A673 (cell line): Measurements from ENCODE around the gene EEF1A2. TPM values are rescaled to one million over a fixed set of nuclear protein-coding genes. Genes with fewer than 3 reads are reported as not detected.

Source experiments
- BruUV-seq: library from RNA; stranded (reverse); fragments of 400-500 nt; replicated peaks from 2 replicates; lab custom pipeline; 2021; lab: Mats Ljungman, UMichigan
- CTCF ChIA-PET: fragments of 300-600 bp; sonication (Branson Sonifier 250); formaldehyde crosslinking; loops from one replicate; lab custom pipeline; 2022; ENCODE audit warnings: antibody characterized with exemption; lab: Charles Lee
- POLR2A ChIA-PET: fragments of 300-600 bp; sonication (Branson Sonifier 250); formaldehyde crosslinking; loops from one replicate; lab custom pipeline; 2022; ENCODE audit warnings: antibody characterized with exemption; ENCODE audit not compliant: low non-redundant PET; lab: Charles Lee
- DNase-seq: peaks from one replicate; pipeline ENCODE4 v3.0.0-alpha.2; 2015; ENCODE audit warnings: low spot score
- H3K27ac ChIP-seq: fragments of 200-600 bp; sonication (generic); 2 replicates; pipeline ENCODE4 v1.5.1; 2016; ENCODE audit warnings: mixed run types, low read depth, mild to moderate bottlenecking, mixed read lengths, antibody characterized with exemption, low read length; ENCODE audit not compliant: poor library complexity, severe bottlenecking
- H3K27me3 ChIP-seq: fragments of 200-600 bp; sonication (generic); replicated peaks from 2 replicates; pipeline ENCODE4 v1.6.1; 2017; ENCODE audit warnings: mixed run types, low read depth, mild to moderate bottlenecking, mixed read lengths, antibody characterized with exemption, low read length; ENCODE audit not compliant: insufficient read depth, poor library complexity
- H3K36me3 ChIP-seq: fragments of 200-600 bp; sonication (generic); 2 replicates; pipeline ENCODE4 v1.6.1; 2016; ENCODE audit warnings: mixed run types, mild to moderate bottlenecking, mixed read lengths, antibody characterized with exemption, low read length; ENCODE audit not compliant: insufficient read depth, poor library complexity, severe bottlenecking
- H3K4me1 ChIP-seq: fragments of 200-600 bp; sonication (generic); 2 replicates; pipeline ENCODE4 v1.6.1; 2017; ENCODE audit warnings: mixed run types, mild to moderate bottlenecking, mixed read lengths, antibody characterized with exemption, low read length; ENCODE audit not compliant: insufficient read depth, poor library complexity, severe bottlenecking
- H3K4me3 ChIP-seq: fragments of 200-600 bp; sonication (generic); 2 replicates; pipeline ENCODE4 v1.5.1; 2016; ENCODE audit warnings: low read depth, mixed run types, mild to moderate bottlenecking, mixed read lengths, low read length; ENCODE audit not compliant: poor library complexity, severe bottlenecking
- H3K9me3 ChIP-seq: fragments of 200-600 bp; sonication (generic); 2 replicates; pipeline ENCODE4 v1.6.1; 2016; ENCODE audit warnings: mixed run types, low read depth, mild to moderate bottlenecking, mixed read lengths, antibody characterized with exemption, low read length; ENCODE audit not compliant: poor library complexity, severe bottlenecking
- EZH2 ChIP-seq: fragments of 200-600 bp; sonication (generic); IDR thresholded peaks from 2 replicates; pipeline ENCODE4 v1.6.1; 2017; ENCODE audit warnings: borderline replicate concordance, low read depth, mild to moderate bottlenecking, mixed read lengths, antibody characterized with exemption, low read length; ENCODE audit not compliant: poor library complexity, severe bottlenecking
- intact Hi-C: fragments of 100-400 bp; cut with micrococcal nuclease; formaldehyde crosslinking; loops from one replicate; pipeline ENCODE4 v1.10.0; 2022; ENCODE audit not compliant: unreplicated experiment
- total RNA-seq: library from RNA; stranded (reverse); gene quantifications from 2 replicates; pipeline ENCODE4 v1.2.3, GENCODE V29; 2021
- TF ChIP-seq, protein P1 (sequence below): fragments of 300-800, 200-600 bp; sonication (generic); conservative IDR thresholded peaks from 2 replicates; pipeline ENCODE4 v1.5.1; 2017; ENCODE audit warnings: low read depth, mild to moderate bottlenecking, antibody characterized with exemption, low read length, moderate library complexity, mixed read lengths

EEF1A2 gene
- total RNA-seq, 1 experiment from 2014 or later, result 7.5 TPM

DNA sequence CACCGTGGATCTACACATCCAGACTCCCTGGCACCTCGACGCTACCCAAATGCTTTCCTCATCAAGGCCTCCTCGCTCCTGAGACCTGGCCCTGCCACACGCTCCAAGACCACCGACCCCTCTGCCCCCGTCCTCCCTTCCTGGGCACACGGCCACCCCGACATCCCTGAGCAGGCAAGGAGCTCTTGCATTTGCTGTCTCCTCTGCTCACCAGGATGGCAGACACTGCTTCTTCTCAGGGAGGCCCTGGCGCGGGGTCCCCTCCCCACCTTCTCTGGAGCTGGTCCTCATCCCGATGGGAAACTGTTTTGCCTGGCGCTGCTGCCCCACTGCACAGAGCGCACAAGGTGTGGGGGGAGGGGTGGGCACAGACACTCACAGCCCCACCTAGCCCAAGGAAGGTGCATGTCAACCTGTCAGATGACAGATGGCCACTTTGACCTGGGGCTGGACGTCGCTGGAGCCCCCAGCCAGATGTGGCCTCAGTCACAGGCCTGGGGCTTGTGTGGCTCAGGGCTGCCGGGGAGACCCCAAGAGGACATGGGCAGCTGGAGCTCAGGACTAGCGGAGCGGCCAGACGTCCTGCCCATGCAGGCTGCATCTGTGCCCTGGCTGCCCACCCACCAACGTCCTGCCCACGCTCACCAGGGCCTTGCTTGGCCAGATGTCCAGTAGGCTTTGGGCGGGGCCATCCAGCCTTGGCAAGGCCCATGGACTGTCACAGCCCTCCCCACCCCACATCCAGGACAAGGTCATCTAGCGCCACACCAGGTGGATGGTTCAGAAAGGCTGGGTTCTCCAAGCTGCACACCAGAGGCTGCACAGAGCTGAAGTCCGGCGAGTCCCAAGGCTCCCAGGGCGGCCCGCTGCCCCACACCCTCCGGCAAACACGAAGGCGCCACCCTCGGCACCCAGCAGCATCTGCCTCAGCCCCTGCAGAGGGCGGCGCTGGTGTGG is 20.3 kb downstream of the EEF1A2 start:
- no peak for DNase-seq
- intact Hi-C loops, result no loop called here
- POLR2A ChIA-PET, result no interaction called here
- CTCF ChIA-PET, result no interaction called here
- H3K4me3 ChIP-seq, result no peak overlapping the region
- H3K9me3 ChIP-seq, result no peaks in the 10 kb centered on the region
- H3K27ac ChIP-seq, result no peak overlapping the region
- peaks cover 15% of the 10 kb centered on the region for H3K27me3 ChIP-seq
- no TSS peak for BruUV-seq
- no peaks in the 10 kb centered on the region for H3K36me3 ChIP-seq
- TF ChIP-seq, protein P1, sequence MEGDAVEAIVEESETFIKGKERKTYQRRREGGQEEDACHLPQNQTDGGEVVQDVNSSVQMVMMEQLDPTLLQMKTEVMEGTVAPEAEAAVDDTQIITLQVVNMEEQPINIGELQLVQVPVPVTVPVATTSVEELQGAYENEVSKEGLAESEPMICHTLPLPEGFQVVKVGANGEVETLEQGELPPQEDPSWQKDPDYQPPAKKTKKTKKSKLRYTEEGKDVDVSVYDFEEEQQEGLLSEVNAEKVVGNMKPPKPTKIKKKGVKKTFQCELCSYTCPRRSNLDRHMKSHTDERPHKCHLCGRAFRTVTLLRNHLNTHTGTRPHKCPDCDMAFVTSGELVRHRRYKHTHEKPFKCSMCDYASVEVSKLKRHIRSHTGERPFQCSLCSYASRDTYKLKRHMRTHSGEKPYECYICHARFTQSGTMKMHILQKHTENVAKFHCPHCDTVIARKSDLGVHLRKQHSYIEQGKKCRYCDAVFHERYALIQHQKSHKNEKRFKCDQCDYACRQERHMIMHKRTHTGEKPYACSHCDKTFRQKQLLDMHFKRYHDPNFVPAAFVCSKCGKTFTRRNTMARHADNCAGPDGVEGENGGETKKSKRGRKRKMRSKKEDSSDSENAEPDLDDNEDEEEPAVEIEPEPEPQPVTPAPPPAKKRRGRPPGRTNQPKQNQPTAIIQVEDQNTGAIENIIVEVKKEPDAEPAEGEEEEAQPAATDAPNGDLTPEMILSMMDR, result no peak
- no peak for TF ChIP-seq EZH2
- H3K4me1 ChIP-seq, result peaks cover 18% of the 10 kb centered on the region

DNA sequence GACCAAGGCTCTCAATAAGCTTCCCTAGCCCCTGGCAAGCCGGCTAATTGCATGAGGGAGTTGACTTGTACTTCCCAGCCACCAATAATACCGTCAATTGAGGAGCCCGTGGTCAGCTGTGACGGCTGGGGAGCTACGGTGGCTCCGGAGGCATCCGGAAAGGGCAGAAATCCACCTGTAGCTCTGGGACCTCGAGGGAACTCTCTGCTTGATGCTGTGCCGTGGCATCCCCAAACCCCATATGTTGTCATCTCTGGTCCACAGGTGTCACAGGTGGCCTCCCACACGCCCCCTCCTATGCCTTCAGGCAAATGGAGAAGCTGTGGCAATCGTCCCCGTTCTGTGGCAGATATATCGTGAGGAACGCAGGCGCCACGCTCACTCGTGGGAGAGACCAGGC is 20.9 kb downstream of the EEF1A2 start:
- ChIA-PET POLR2A (no interaction called here), CTCF (no interaction called here)
- no peak for DNase-seq
- peaks cover 18% of the 10 kb centered on the region for H3K4me1 ChIP-seq
- no peaks in the 10 kb centered on the region for H3K36me3 ChIP-seq
- H3K9me3 ChIP-seq, result no peaks in the 10 kb centered on the region
- no peak overlapping the region for H3K27ac ChIP-seq
- BruUV-seq, result no TSS peak
- H3K27me3 ChIP-seq, result peaks cover 15% of the 10 kb centered on the region
- H3K4me3 ChIP-seq, result no peak overlapping the region
- intact Hi-C loops, result no loop called here
- TF ChIP-seq, protein P1, result no peak
- TF ChIP-seq EZH2, result no peak

DNA sequence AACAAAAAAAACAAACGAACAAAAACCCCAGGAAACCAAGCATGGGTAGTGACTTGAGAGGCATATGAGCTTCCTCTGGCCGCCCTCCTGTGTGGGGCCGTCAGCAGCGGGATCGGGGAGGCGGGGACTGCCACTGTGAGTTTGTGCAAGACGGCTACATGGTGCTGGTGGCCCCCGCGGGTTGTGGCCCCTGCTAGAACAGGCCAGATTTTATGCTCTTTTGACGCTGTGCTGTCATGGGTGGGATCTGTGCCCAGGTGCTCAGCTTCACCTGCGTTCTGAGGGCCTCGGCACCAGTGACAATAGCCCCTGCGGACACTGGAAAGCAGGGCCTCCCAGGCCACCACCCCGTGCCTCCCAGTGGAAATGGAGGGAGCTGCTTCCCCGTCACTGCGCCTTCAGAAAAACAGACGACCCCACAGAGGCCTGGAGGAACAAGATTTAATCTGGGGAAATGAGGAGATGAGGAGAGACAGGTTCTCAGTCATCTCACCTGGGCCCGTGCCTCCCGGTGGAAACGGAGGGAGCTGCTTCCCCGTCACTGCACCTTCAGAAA is 21.7 kb downstream of the EEF1A2 start:
- Histone ChIP-seq H3K27ac (no peak overlapping the region), H3K27me3 (peaks cover 16% of the 10 kb centered on the region), H3K4me3 (no peak overlapping the region), H3K36me3 (no peaks in the 10 kb centered on the region), H3K9me3 (no peaks in the 10 kb centered on the region), H3K4me1 (peaks cover 10% of the 10 kb centered on the region)
- ChIA-PET CTCF (no interaction called here), POLR2A (no interaction called here)
- no peak for TF ChIP-seq EZH2
- TF ChIP-seq, protein P1, result no peak
- intact Hi-C loops, result no loop called here
- DNase-seq, result no peak
- no TSS peak for BruUV-seq
